Suprapubic skin (tissue), 4 donors: ENCODE data around the gene RTTN. TPM values are rescaled to one million over a fixed set of nuclear protein-coding genes. Genes with fewer than 3 reads are reported as not detected.
"Not testable (repeated sequence)": the region's sequence is repeated elsewhere in the genome, so short reads cannot be mapped to it uniquely, and the experiment has no call there.

ENCODE experiments used
- DNase-seq, 2 donors: peaks; one replicate each; pipeline ENCODE4 v3.0.0-alpha.2; 2019; ENCODE audit warnings: low spot score in 2 of 2
- H3K27ac ChIP-seq: fragments of 200-600 bp; sonication (generic); one replicate; pipeline ENCODE4 v1.5.1; 2019
- H3K27me3 ChIP-seq: fragments of 200-600 bp; sonication (generic); one replicate; pipeline ENCODE4 v1.5.1; 2019
- H3K36me3 ChIP-seq: fragments of 200-600 bp; sonication (generic); one replicate; pipeline ENCODE4 v1.5.1; 2019
- H3K4me1 ChIP-seq: fragments of 200-600 bp; sonication (generic); one replicate; pipeline ENCODE4 v1.5.1; 2019
- H3K4me3 ChIP-seq: fragments of 200-600 bp; sonication (generic); one replicate; pipeline ENCODE4 v1.5.1; 2019; ENCODE audit warnings: mild to moderate bottlenecking
- H3K9me3 ChIP-seq: fragments of 200-600 bp; sonication (generic); one replicate; pipeline ENCODE4 v1.5.1; 2019
- EP300 ChIP-seq: sonication (generic); formaldehyde crosslinking; IDR thresholded peaks from one replicate; pipeline ENCODE4 v1.6.1; 2017; ENCODE audit warnings: antibody characterized with exemption
- POLR2A ChIP-seq, 2 donors: fragments of 450-650 bp; IDR thresholded peaks; one replicate each; pipeline ENCODE4 v1.6.1; 2017; ENCODE audit warnings: antibody characterized with exemption in 2 of 2, mild to moderate bottlenecking in 2 of 2, moderate library complexity in 2 of 2
- POLR2AphosphoS5 ChIP-seq, 3 donors: sonication (generic); formaldehyde crosslinking; IDR thresholded peaks; one replicate each; pipeline ENCODE4 v1.6.1; 2017; ENCODE audit warnings: antibody characterized with exemption in 3 of 3
- WGBS: methylation state at CpG from one replicate; pipeline ENCODE4 v1.1.5; 2018; 5-methylcytosine and 5-hydroxymethylcytosine counted together
- total RNA-seq, 4 donors: library from RNA; depleted of rRNA; stranded (reverse); fragments of >200 nt; gene quantifications; one replicate each; pipeline ENCODE4 v1.1.0, GENCODE V29; 2016
- TF ChIP-seq, protein P1 (sequence below), 2 donors: fragments of 200-600 bp in 1 of 2; fragments of 450-650 bp in 1 of 2; sonication (generic) in 1 of 2; IDR thresholded peaks; one replicate each; pipeline ENCODE4 v1.5.1; 2016 to 2019; ENCODE audit warnings: antibody characterized with exemption in 2 of 2, mild to moderate bottlenecking in 1 of 2, moderate library complexity in 1 of 2

The RTTN gene
- total RNA-seq, 4 donors from 2014 or later: 8.4 to 26.1 (median 12.5) TPM

DNA sequence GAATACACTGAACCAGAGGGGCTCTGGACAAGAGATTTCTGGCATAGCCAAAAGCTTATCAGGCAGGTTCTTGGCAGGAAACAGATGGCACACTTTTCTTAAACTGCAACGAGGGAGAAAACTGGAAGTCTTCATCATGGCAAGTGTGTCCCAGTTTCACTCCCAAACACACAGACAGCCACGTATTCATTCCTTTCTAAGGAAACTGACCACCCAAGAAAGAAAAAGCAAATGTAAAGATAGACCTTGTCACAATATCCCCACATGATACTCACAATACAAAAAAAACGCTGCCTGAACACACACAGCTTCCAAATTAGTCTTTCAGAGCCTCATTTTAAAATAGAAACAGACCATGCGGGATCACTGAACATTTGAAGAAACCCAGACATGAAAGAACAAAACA, 40.6 kb upstream of the RTTN start:
- no peaks in the 10 kb centered on the region for H3K27me3 ChIP-seq
- H3K36me3 ChIP-seq: no peaks in the 10 kb centered on the region
- no peak overlapping the region for H3K4me3 ChIP-seq
- no peaks in the 10 kb centered on the region for H3K9me3 ChIP-seq
- 26% methylated on average over 4 of the region's 4 CpGs for WGBS
- H3K4me1 ChIP-seq: no peaks in the 10 kb centered on the region
- H3K27ac ChIP-seq: no peak overlapping the region
- DNase-seq: no peak
- TF ChIP-seq POLR2AphosphoS5 (IDR thresholded peaks at IDR 0.05) (no peak), EP300 (no peak), POLR2A (IDR thresholded peaks at IDR 0.05) (no peak)
- TF ChIP-seq, protein P1, sequence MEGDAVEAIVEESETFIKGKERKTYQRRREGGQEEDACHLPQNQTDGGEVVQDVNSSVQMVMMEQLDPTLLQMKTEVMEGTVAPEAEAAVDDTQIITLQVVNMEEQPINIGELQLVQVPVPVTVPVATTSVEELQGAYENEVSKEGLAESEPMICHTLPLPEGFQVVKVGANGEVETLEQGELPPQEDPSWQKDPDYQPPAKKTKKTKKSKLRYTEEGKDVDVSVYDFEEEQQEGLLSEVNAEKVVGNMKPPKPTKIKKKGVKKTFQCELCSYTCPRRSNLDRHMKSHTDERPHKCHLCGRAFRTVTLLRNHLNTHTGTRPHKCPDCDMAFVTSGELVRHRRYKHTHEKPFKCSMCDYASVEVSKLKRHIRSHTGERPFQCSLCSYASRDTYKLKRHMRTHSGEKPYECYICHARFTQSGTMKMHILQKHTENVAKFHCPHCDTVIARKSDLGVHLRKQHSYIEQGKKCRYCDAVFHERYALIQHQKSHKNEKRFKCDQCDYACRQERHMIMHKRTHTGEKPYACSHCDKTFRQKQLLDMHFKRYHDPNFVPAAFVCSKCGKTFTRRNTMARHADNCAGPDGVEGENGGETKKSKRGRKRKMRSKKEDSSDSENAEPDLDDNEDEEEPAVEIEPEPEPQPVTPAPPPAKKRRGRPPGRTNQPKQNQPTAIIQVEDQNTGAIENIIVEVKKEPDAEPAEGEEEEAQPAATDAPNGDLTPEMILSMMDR (IDR thresholded peaks at IDR 0.05): no peak

DNA sequence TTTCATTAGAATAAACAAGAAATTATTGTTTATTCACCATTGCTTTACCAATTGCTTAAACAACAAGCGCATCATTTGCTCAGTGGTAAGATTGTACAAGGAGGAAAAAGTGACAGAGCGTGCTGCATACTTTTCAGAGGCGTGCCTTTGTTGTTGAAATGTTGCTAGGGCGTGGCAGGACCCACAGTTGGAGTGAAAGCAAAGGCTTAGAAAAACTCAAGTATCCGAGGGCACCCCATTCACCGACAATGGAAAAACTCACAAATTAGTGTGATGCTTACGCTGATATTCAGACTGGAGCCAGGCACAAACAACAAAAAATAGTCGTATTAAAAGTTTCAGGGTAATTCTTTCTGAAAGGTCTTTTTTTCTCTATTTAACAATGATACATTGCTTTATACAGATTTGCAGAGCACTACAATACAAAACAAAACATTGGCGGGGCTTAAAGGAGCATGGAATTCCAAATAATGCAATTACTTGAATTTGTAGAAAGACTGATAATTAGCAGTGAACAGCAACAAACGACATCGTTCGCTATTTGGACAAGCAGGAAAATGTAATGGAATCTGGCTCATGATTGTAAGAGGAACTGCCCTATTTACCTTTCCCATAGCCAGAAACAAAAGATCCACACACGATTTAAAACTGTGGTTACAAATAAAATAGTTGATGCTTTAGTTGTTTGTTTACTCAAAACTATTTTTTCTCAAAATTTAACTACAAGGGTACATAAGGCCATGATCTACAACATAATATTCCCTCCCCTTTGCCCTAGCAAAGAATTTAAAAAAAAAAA, 37.8 kb upstream of the RTTN start:
- no peak for DNase-seq
- Histone ChIP-seq H3K9me3 (no peaks in the 10 kb centered on the region), H3K4me1 (no peaks in the 10 kb centered on the region), H3K27me3 (no peaks in the 10 kb centered on the region), H3K36me3 (no peaks in the 10 kb centered on the region), H3K27ac (peak overlapping the region; percentile 63), H3K4me3 (peak overlapping the region; percentile 6)
- WGBS: 53% methylated on average over 13 of the region's 13 CpGs
- TF ChIP-seq, protein P1 (IDR thresholded peaks at IDR 0.05): no peak
- TF ChIP-seq EP300: no peak
- no peak for TF ChIP-seq POLR2AphosphoS5 (IDR thresholded peaks at IDR 0.05)
- no peak for TF ChIP-seq POLR2A (IDR thresholded peaks at IDR 0.05)

DNA sequence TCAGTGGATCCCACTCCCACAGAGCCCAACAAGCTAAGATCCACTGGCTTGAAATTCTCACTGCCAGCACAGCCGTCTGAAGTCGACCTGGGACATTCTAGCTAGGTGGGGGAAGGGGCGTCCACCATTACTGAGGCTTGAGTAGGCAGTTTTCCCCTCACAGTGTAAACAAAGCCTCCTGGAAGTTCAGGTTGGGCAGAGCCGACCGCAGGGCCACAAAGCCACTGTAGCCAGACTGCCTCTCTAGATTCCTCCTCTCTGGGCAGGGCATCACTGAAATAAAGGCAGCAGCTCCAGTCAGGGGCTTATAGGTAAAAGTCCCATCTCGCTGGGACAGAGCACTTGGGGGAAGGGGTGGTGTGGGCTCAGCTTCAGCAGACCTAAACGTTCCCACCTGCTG, 31.4 kb upstream of the RTTN start:
- H3K27me3 ChIP-seq, DNase-seq: not testable (repeated sequence)
- WGBS: 81% methylated on average over 6 of the region's 7 CpGs

DNA sequence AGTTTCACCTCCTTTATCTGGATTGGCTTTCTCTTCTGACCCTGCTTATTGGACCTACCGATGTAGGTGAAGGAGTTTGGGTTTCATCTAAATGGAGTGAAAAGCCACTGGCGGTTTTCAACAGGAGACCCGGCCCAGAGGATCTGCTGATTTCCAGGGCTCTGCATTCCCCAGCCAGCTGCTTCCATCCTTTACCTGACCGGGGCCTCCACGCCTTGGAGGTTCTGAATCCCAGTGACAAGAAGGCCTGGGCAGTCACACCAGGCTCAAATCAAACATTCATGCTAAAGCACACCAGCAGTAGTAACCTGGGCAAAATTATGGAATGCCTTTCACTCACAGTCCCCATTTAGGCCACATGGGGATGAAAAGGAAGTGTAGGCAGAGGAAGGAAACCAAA, 30.0 kb upstream of the RTTN start:
- Histone ChIP-seq H3K27me3 (no peaks in the 10 kb centered on the region), H3K27ac (peak overlapping the region; percentile 62), H3K36me3 (no peaks in the 10 kb centered on the region), H3K4me1 (peaks cover 7% of the 10 kb centered on the region), H3K4me3 (no peak overlapping the region), H3K9me3 (no peaks in the 10 kb centered on the region)
- TF ChIP-seq EP300 (no peak), POLR2AphosphoS5 (IDR thresholded peaks at IDR 0.05) (no peak), POLR2A (IDR thresholded peaks at IDR 0.05) (no peak)
- TF ChIP-seq, protein P1 (IDR thresholded peaks at IDR 0.05): no peak
- no peak for DNase-seq
- 81% methylated on average over 5 of the region's 5 CpGs for WGBS

More for the DNA sequence above, 31.4 kb upstream of the RTTN start:
- H3K9me3 ChIP-seq, H3K4me3 ChIP-seq, H3K36me3 ChIP-seq, H3K4me1 ChIP-seq, H3K27ac ChIP-seq: not testable (repeated sequence)

DNA sequence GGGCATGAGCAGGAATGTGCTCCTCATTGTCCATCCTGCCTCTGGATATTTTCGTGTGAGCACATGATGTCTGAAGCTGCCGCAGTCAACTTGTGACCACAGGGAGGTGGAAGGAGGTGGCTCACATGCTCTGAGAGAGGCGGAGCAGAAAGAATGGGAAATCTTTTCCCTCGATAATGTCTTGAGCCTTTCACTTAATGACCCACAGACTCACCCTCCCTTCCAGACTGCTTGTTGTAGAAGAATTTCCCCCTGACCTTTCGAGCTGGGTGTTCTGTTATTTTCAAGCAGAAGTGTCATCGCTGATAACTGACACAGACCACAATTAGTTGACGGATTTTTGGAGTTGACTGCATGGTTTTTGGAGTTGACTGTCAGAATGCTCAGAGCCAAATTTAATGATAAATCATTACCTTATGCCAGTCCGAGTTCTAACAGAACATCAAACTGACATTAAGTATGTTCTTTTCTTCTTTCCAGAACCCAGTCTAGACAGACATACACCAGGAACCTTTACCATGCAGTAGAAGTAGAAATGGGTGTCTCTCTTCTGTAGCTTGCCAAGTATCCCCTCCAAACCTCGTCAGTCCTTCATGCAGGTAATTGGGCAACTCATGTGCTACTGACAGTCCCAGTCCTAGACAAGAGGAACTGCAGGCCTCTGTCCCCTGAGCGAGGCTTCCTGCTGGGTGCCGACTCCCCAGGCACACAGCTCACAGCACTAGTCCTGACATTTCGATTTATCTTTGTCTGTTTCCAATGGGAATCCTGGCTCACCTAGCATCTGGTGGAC, 29.4 kb upstream of the RTTN start:
- Histone ChIP-seq H3K27ac (peak overlapping the region; percentile 62), H3K27me3 (no peaks in the 10 kb centered on the region), H3K9me3 (no peaks in the 10 kb centered on the region), H3K4me3 (no peak overlapping the region), H3K4me1 (peaks cover 7% of the 10 kb centered on the region), H3K36me3 (no peaks in the 10 kb centered on the region)
- no peak for DNase-seq
- WGBS: 60% methylated on average over 12 of the region's 12 CpGs
- TF ChIP-seq EP300 (no peak), POLR2AphosphoS5 (IDR thresholded peaks at IDR 0.05) (no peak)
- TF ChIP-seq, protein P1 (IDR thresholded peaks at IDR 0.05): no peak
